VCaP (cell line): ENCODE measurements around the gene CACNB2.

Source experiments
- H3K27ac ChIP-seq: fragments of 450-650 bp; 2 replicates; pipeline ENCODE4 v1.5.1; 2017
- CTCF ChIP-seq: fragments of 450-650 bp; conservative IDR thresholded peaks from 2 replicates; pipeline ENCODE4 v1.5.1; 2017; ENCODE audit warnings: mild to moderate bottlenecking, moderate library complexity

Gene CACNB2

GRCh38 chr10:18400906-18401245 lies 260.7 kb downstream of the CACNB2 start:
- H3K27ac ChIP-seq = peak overlapping the region; percentile 40
- TF ChIP-seq CTCF = no peak

- TF ChIP-seq CTCF = no peak
These were observed 261.4 kb downstream of the CACNB2 start for GRCh38 chr10:18401416-18402195.

GRCh38 chr10:18402853-18403252 lies 262.6 kb downstream of the CACNB2 start:
- TF ChIP-seq CTCF = no peak
- H3K27ac ChIP-seq = no peak overlapping the region

More at GRCh38 chr10:18401416-18402195, 261.4 kb downstream of the CACNB2 start:
- H3K27ac ChIP-seq = no peak overlapping the region; the same call in 1 of the 2 replicates

GRCh38 chr10:18404530-18404929 lies 264.3 kb downstream of the CACNB2 start:
- no peak for TF ChIP-seq CTCF
- no peak overlapping the region for H3K27ac ChIP-seq

GRCh38 chr10:18406136-18406535 lies 265.9 kb downstream of the CACNB2 start:
- no peak for TF ChIP-seq CTCF
- H3K27ac ChIP-seq = no peak overlapping the region

GRCh38 chr10:18409599-18410397 lies 269.6 kb downstream of the CACNB2 start:
- no peak overlapping the region for H3K27ac ChIP-seq
- no peak for TF ChIP-seq CTCF

- peak overlapping the region; percentile 51 for H3K27ac ChIP-seq
- TF ChIP-seq CTCF = no peak
These were observed 273.8 kb downstream of the CACNB2 start for GRCh38 chr10:18414061-18414460.
